WTC11 (cell line): Measurements from ENCODE around the gene SLCO1C1. TPM values are rescaled to one million over a fixed set of nuclear protein-coding genes. Genes with fewer than 3 reads are reported as not detected.

Source experiments
- ATAC-seq: fragments of 200-7000 bp; cut with Tn5 transposase; 2 replicates; pipeline ENCODE4 v1.10.0; 2021; ENCODE audit warnings: mild to moderate bottlenecking, moderate library complexity
- CTCF ChIA-PET: fragments of 300-600 bp; sonication (Branson Sonifier 250); formaldehyde crosslinking; loops from one replicate; lab custom pipeline; 2021; ENCODE audit warnings: antibody characterized with exemption; lab: Charles Lee
- POLR2A ChIA-PET: fragments of 350-600 bp; sonication (Branson Sonifier 250); formaldehyde crosslinking; loops from one replicate; lab custom pipeline; 2021; ENCODE audit warnings: antibody characterized with exemption; lab: Charles Lee
- DNase-seq: peaks from one replicate; pipeline ENCODE4 v3.0.0; 2021; ENCODE audit warnings: low spot score
- H3K27ac Mint-ChIP-seq: 2 replicates; pipeline ENCODE4 v1.8.0; 2021; ENCODE audit warnings: mixed read lengths
- H3K27me3 Mint-ChIP-seq: 2 replicates; pipeline ENCODE4 v1.8.0; 2021; ENCODE audit warnings: low read depth, mild to moderate bottlenecking, moderate library complexity, mixed read lengths
- H3K36me3 Mint-ChIP-seq: 2 replicates; pipeline ENCODE4 v1.8.0; 2021; ENCODE audit warnings: mixed read lengths
- H3K4me1 Mint-ChIP-seq: 2 replicates; pipeline ENCODE4 v1.8.0; 2022; ENCODE audit warnings: mixed read lengths
- H3K4me3 Mint-ChIP-seq: 2 replicates; pipeline ENCODE4 v1.8.0; 2021; ENCODE audit warnings: mild to moderate bottlenecking, moderate library complexity, mixed read lengths
- H3K9me3 Mint-ChIP-seq: 2 replicates; pipeline ENCODE4 v1.8.0; 2021; ENCODE audit warnings: mixed read lengths
- ARID4B ChIP-seq: sonication (generic); formaldehyde crosslinking; IDR thresholded peaks from 2 replicates; pipeline ENCODE4 v1.8.0; 2023; ENCODE audit warnings: missing genetic modification reagents, mild to moderate bottlenecking, borderline replicate concordance
- ATF1 ChIP-seq: sonication (generic); formaldehyde crosslinking; IDR thresholded peaks from 2 replicates; pipeline ENCODE4 v1.8.1; 2023; ENCODE audit warnings: mild to moderate bottlenecking, moderate library complexity, missing genetic modification reagents
- ATF3 ChIP-seq: sonication (generic); formaldehyde crosslinking; conservative IDR thresholded peaks from 2 replicates; pipeline ENCODE4 v1.8.1; 2022; ENCODE audit warnings: mild to moderate bottlenecking, missing genetic modification reagents
- CREM ChIP-seq: sonication (generic); formaldehyde crosslinking; IDR thresholded peaks from 2 replicates; pipeline ENCODE4 v1.8.1; 2022; ENCODE audit warnings: mild to moderate bottlenecking, missing genetic modification reagents, moderate library complexity
- GRHL2 ChIP-seq: fragments of 250-450 bp; sonication (Bioruptor Pico); IDR thresholded peaks from 2 replicates; pipeline ENCODE4 v1.8.0; 2022; ENCODE audit warnings: mild to moderate bottlenecking, moderate library complexity; ENCODE audit not compliant: insufficient replicate concordance, severe bottlenecking
- MYBL2 ChIP-seq: sonication (generic); formaldehyde crosslinking; IDR thresholded peaks from 2 replicates; pipeline ENCODE4 v1.8.1; 2023; ENCODE audit warnings: mild to moderate bottlenecking, moderate library complexity, missing genetic modification reagents
- NFATC4 ChIP-seq: fragments of 250-450 bp; sonication (Bioruptor Pico); IDR thresholded peaks from 2 replicates; pipeline ENCODE4 v1.9.0; 2021; ENCODE audit warnings: mild to moderate bottlenecking
- NR2C2 ChIP-seq: sonication (generic); formaldehyde crosslinking; IDR thresholded peaks from 2 replicates; pipeline ENCODE4 v1.8.0; 2022; ENCODE audit warnings: mild to moderate bottlenecking, missing genetic modification reagents
- NR3C1 ChIP-seq: sonication (generic); formaldehyde crosslinking; conservative IDR thresholded peaks from 2 replicates; pipeline ENCODE4 v1.8.1; 2023; ENCODE audit warnings: low read depth, mild to moderate bottlenecking, missing genetic modification reagents
- PREB ChIP-seq: sonication (generic); formaldehyde crosslinking; IDR thresholded peaks from 2 replicates; pipeline ENCODE4 v1.8.1; 2022; ENCODE audit warnings: mild to moderate bottlenecking, missing genetic modification reagents, moderate library complexity, borderline replicate concordance
- RORB ChIP-seq: fragments of 250-450 bp; sonication (Bioruptor Pico); IDR thresholded peaks from 2 replicates; pipeline ENCODE4 v1.9.0; 2021; ENCODE audit warnings: mild to moderate bottlenecking
- SMAD4 ChIP-seq: sonication (generic); formaldehyde crosslinking; IDR thresholded peaks from 2 replicates; pipeline ENCODE4 v1.8.0; 2022; ENCODE audit warnings: mild to moderate bottlenecking, missing genetic modification reagents
- SP1 ChIP-seq: sonication (generic); formaldehyde crosslinking; conservative IDR thresholded peaks from 2 replicates; pipeline ENCODE4 v1.8.1; 2022; ENCODE audit warnings: missing genetic modification reagents
- STAT6 ChIP-seq: sonication (generic); formaldehyde crosslinking; conservative IDR thresholded peaks from 2 replicates; pipeline ENCODE4 v1.8.1; 2023; ENCODE audit warnings: mild to moderate bottlenecking, low read depth, missing genetic modification reagents, moderate library complexity
- TEAD1 ChIP-seq: sonication (generic); formaldehyde crosslinking; IDR thresholded peaks from 2 replicates; pipeline ENCODE4 v1.8.0; 2022; ENCODE audit warnings: mild to moderate bottlenecking, missing genetic modification reagents
- ZNF219 ChIP-seq: sonication (generic); formaldehyde crosslinking; IDR thresholded peaks from 2 replicates; pipeline ENCODE4 v1.8.0; 2023; ENCODE audit warnings: missing genetic modification reagents, mild to moderate bottlenecking, borderline replicate concordance
- ZNF281 ChIP-seq: sonication (generic); formaldehyde crosslinking; IDR thresholded peaks from 2 replicates; pipeline ENCODE4 v1.8.0; 2023; ENCODE audit warnings: mild to moderate bottlenecking, missing genetic modification reagents
- ZNF416 ChIP-seq: fragments of 250-450 bp; sonication (Bioruptor Pico); IDR thresholded peaks from 2 replicates; pipeline ENCODE4 v1.9.0; 2021; ENCODE audit warnings: mild to moderate bottlenecking, inconsistent platforms
- ZNF423 ChIP-seq: fragments of 250-450 bp; sonication (Bioruptor Pico); IDR thresholded peaks from 2 replicates; pipeline ENCODE4 v2.1.2; 2022; ENCODE audit warnings: mild to moderate bottlenecking, moderate library complexity
- ZNF512 ChIP-seq: sonication (generic); formaldehyde crosslinking; IDR thresholded peaks from 2 replicates; pipeline ENCODE4 v1.8.1; 2022; ENCODE audit warnings: missing genetic modification reagents, borderline replicate concordance
- ZSCAN18 ChIP-seq: fragments of 250-450 bp; sonication (Bioruptor Pico); IDR thresholded peaks from 2 replicates; pipeline ENCODE4 v2.1.2; 2022; ENCODE audit warnings: mild to moderate bottlenecking, moderate library complexity
- total RNA-seq: library from RNA; stranded (reverse); gene quantifications from 3 replicates; pipeline ENCODE4 v1.2.3, GENCODE V29; 2021

The SLCO1C1 gene
- total RNA-seq, 1 experiment from 2014 or later = not detected

- TF ChIP-seq ZNF512 (CRISPR knock-in tag) = no peak
- no peak for TF ChIP-seq NR3C1 (CRISPR knock-in tag)
- TF ChIP-seq MYBL2 (CRISPR knock-in tag) = no peak
- no peak for TF ChIP-seq ZSCAN18
- no peak for TF ChIP-seq NR2C2 (CRISPR knock-in tag)
- TF ChIP-seq ZNF416 = no peak
Observed at GRCh38 chr12:20704860-20705259, 9.7 kb downstream of the SLCO1C1 start (continued).

- H3K4me3 Mint-ChIP-seq = no peak overlapping the region
- POLR2A ChIA-PET = no interaction called here
- TF ChIP-seq GRHL2 (CRISPR knock-in tag) (no peak), ATF3 (CRISPR knock-in tag) (no peak), NFATC4 (CRISPR knock-in tag) (no peak), CREM (no peak), ZNF423 (no peak), ZNF281 (no peak), RORB (CRISPR knock-in tag) (no peak), SP1 (no peak), TEAD1 (CRISPR knock-in tag) (no peak), NR2C2 (CRISPR knock-in tag) (no peak), PREB (CRISPR knock-in tag) (no peak), ATF1 (no peak), ZNF219 (no peak), STAT6 (CRISPR knock-in tag) (no peak), SMAD4 (CRISPR knock-in tag) (no peak), ZSCAN18 (no peak), ARID4B (CRISPR knock-in tag) (no peak), NR3C1 (CRISPR knock-in tag) (no peak)
Observed at GRCh38 chr12:20711846-20712245, 16.7 kb downstream of the SLCO1C1 start.

More at GRCh38 chr12:20711846-20712245, 16.7 kb downstream of the SLCO1C1 start:
- Mint-ChIP-seq H3K9me3 (no peaks in the 10 kb centered on the region), H3K27ac (no peak overlapping the region), H3K36me3 (no peaks in the 10 kb centered on the region), H3K4me1 (peaks cover 8% of the 10 kb centered on the region), H3K27me3 (no peaks in the 10 kb centered on the region; the same call in 1 of the 2 replicates)
- ATAC-seq = no peak
- CTCF ChIA-PET = no interaction called here
- no peak for DNase-seq
